PC-9 (cell line): ENCODE data around the gene ARID3A.

ENCODE experiments used
- EZH2 ChIP-seq: fragments of 200-600 bp; sonication (generic); IDR thresholded peaks from 2 replicates; pipeline ENCODE4 v1.8.0; 2017; ENCODE audit warnings: antibody characterized with exemption, low read depth
- TF ChIP-seq, protein P1 (sequence below): fragments of 200-600 bp; sonication (generic); conservative IDR thresholded peaks from 2 replicates; pipeline ENCODE4 v1.6.1; 2017; ENCODE audit warnings: mixed run types, antibody characterized with exemption, mild to moderate bottlenecking, moderate library complexity

- TF ChIP-seq, protein P1, sequence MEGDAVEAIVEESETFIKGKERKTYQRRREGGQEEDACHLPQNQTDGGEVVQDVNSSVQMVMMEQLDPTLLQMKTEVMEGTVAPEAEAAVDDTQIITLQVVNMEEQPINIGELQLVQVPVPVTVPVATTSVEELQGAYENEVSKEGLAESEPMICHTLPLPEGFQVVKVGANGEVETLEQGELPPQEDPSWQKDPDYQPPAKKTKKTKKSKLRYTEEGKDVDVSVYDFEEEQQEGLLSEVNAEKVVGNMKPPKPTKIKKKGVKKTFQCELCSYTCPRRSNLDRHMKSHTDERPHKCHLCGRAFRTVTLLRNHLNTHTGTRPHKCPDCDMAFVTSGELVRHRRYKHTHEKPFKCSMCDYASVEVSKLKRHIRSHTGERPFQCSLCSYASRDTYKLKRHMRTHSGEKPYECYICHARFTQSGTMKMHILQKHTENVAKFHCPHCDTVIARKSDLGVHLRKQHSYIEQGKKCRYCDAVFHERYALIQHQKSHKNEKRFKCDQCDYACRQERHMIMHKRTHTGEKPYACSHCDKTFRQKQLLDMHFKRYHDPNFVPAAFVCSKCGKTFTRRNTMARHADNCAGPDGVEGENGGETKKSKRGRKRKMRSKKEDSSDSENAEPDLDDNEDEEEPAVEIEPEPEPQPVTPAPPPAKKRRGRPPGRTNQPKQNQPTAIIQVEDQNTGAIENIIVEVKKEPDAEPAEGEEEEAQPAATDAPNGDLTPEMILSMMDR = no peak
- TF ChIP-seq EZH2 = no peak
These were observed 44.3 kb upstream of the ARID3A start for GRCh38 chr19:881385-882071.
